Activated T-helper 2 cell treated with anti-CD3 and anti-CD28 coated beads, Interferon-gamma antibody, Interleukin-2, Interleukin-4, amounts not matched to agents 10 μg/mL and 5 μg/mL and 100 μg/mL, durations not matched to agents 14 hours and 24 hours and 36 hours (primary cell): ENCODE data around the gene MED12L. TPM values are rescaled to one million over a fixed set of nuclear protein-coding genes. Genes with fewer than 3 reads are reported as not detected.

ENCODE experiments used
- DNase-seq: peaks from one replicate; pipeline ENCODE4 v3.0.0; 2021; ENCODE audit warnings: low spot score
- H3K27ac Mint-ChIP-seq: one replicate; pipeline ENCODE4 v1.8.0; 2021; ENCODE audit warnings: mixed read lengths
- H3K27me3 Mint-ChIP-seq: one replicate; pipeline ENCODE4 v1.8.0; 2021; ENCODE audit warnings: low read depth, mixed read lengths
- H3K36me3 Mint-ChIP-seq: one replicate; pipeline ENCODE4 v1.8.0; 2021; ENCODE audit warnings: low read depth, mixed read lengths
- H3K4me1 Mint-ChIP-seq: one replicate; pipeline ENCODE4 v1.8.0; 2021; ENCODE audit warnings: low read depth, mixed read lengths
- H3K4me3 Mint-ChIP-seq: one replicate; pipeline ENCODE4 v1.8.0; 2021; ENCODE audit warnings: low read depth, mild to moderate bottlenecking, moderate library complexity, mixed read lengths
- H3K9me3 Mint-ChIP-seq: one replicate; pipeline ENCODE4 v1.8.0; 2021; ENCODE audit warnings: mixed read lengths
- intact Hi-C: fragments of 100-400 bp; cut with micrococcal nuclease; formaldehyde crosslinking; loops from one replicate; pipeline ENCODE4 v1.15.1; 2023
- total RNA-seq: library from RNA; stranded (reverse); gene quantifications from 2 replicates; pipeline ENCODE4 v1.2.3, GENCODE V29; 2022

MED12L gene
- total RNA-seq, 1 donor from 2014 or later, result 8.7 TPM

DNA sequence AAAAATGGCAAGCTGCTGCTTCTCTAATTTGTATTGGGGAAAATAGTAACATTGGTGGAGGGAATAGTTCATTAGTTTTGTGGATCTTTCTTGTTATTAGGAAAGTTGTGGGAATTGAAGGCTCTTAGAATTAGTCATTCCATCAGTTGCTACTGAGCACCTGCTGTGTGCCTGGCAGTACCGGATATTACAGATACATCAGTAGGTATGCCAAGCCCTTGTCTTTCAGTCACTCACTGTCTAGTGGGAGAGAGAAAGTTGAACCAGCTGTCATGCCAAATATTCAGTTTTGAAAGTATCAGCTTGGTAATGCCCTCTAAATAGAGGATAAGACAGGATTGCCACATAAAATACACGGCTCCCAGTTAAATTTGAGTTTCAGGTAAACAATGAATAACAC is 342.9 kb downstream of the MED12L start:
- intact Hi-C loops, result loop anchor here (10.0 kb wide), 1 partner anchor 134 kb away; no protein-coding TSS in a partner anchor
- Mint-ChIP-seq H3K4me3 (no peak overlapping the region), H3K9me3 (no peaks in the 10 kb centered on the region), H3K27ac (no peak overlapping the region), H3K36me3 (no peaks in the 10 kb centered on the region), H3K4me1 (peaks cover 3% of the 10 kb centered on the region), H3K27me3 (no peaks in the 10 kb centered on the region)
- no peak for DNase-seq

GRCh38 chr3:151430821-151431484 is 345.5 kb downstream of the MED12L start:
- H3K4me3 Mint-ChIP-seq, result no peak overlapping the region
- H3K36me3 Mint-ChIP-seq, result no peaks in the 10 kb centered on the region
- H3K9me3 Mint-ChIP-seq, result no peaks in the 10 kb centered on the region
- H3K27ac Mint-ChIP-seq, result no peak overlapping the region
- intact Hi-C loops, result no loop called here
- peaks cover 3% of the 10 kb centered on the region for H3K4me1 Mint-ChIP-seq
- no peaks in the 10 kb centered on the region for H3K27me3 Mint-ChIP-seq
- DNase-seq, result no peak

DNA sequence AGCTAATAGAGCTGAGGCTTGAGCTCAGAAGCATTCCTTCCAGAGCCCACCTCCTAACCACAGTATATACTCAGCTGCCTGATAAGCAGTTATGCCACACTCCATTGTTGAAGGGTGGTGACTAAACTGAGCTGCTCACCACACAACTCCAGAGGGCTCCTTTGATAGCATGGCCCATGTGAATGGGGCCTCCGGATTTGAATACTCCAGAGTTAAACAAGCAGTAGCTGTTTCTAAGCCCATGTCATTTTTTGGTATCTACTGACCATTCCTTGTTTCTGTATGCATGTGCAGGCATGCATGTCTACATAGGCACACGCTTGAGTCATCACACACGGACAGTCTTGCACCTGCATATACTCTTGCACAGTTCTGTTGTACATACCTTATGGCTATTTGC is 346.5 kb downstream of the MED12L start:
- no peak for DNase-seq
- intact Hi-C loops, result no loop called here
- no peaks in the 10 kb centered on the region for H3K27me3 Mint-ChIP-seq

GRCh38 chr3:151432616-151433372 is 347.3 kb downstream of the MED12L start:
- no peaks in the 10 kb centered on the region for H3K36me3 Mint-ChIP-seq
- no peaks in the 10 kb centered on the region for H3K27me3 Mint-ChIP-seq
- intact Hi-C loops, result no loop called here
- no peaks in the 10 kb centered on the region for H3K9me3 Mint-ChIP-seq
- no peak overlapping the region for H3K4me3 Mint-ChIP-seq
- no peak overlapping the region for H3K27ac Mint-ChIP-seq
- no peak for DNase-seq
- H3K4me1 Mint-ChIP-seq, result peaks cover 3% of the 10 kb centered on the region

More for the DNA sequence above, 346.5 kb downstream of the MED12L start:
- H3K36me3 Mint-ChIP-seq, result no peaks in the 10 kb centered on the region
- H3K27ac Mint-ChIP-seq, result no peak overlapping the region
- H3K9me3 Mint-ChIP-seq, result no peaks in the 10 kb centered on the region
- H3K4me1 Mint-ChIP-seq, result peaks cover 3% of the 10 kb centered on the region
- no peak overlapping the region for H3K4me3 Mint-ChIP-seq

DNA sequence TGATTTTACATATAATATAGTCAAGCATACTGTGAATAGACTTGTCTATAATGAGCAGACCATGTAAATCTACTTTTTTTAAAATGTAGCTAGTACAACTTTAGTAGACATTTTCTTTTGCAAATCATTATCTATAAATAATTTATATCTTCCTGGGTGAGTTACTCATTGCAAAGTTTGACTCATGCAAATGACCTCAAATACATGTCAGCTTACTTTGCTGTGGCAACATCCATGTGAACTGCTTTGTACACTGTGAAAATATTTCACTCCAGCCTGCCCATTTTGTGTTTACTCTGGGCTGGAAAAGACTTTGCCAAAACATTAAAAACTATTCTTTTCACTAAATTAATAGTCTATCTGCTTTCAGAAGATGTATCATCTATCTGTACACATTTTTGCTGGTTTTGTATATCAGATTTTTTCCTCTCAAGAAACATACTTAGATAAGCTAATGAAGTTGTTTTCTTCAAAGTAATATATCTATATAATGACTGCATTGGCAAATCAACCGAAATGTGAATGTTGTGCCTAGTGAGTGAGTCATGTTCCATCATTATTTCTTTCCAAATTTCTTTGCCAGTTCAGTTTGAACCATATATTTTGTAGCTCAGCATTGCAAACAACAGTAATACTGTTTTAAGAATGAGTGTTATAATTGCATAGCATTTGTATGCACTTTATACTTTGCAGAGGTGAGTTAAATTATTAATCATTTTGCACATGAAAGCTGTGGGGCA is 348.9 kb downstream of the MED12L start:
- H3K9me3 Mint-ChIP-seq, result no peaks in the 10 kb centered on the region
- no peaks in the 10 kb centered on the region for H3K36me3 Mint-ChIP-seq
- H3K4me1 Mint-ChIP-seq, result peaks cover 3% of the 10 kb centered on the region
- intact Hi-C loops, result no loop called here
- DNase-seq, result no peak
- no peaks in the 10 kb centered on the region for H3K27me3 Mint-ChIP-seq
- H3K4me3 Mint-ChIP-seq, result no peak overlapping the region
- no peak overlapping the region for H3K27ac Mint-ChIP-seq

DNA sequence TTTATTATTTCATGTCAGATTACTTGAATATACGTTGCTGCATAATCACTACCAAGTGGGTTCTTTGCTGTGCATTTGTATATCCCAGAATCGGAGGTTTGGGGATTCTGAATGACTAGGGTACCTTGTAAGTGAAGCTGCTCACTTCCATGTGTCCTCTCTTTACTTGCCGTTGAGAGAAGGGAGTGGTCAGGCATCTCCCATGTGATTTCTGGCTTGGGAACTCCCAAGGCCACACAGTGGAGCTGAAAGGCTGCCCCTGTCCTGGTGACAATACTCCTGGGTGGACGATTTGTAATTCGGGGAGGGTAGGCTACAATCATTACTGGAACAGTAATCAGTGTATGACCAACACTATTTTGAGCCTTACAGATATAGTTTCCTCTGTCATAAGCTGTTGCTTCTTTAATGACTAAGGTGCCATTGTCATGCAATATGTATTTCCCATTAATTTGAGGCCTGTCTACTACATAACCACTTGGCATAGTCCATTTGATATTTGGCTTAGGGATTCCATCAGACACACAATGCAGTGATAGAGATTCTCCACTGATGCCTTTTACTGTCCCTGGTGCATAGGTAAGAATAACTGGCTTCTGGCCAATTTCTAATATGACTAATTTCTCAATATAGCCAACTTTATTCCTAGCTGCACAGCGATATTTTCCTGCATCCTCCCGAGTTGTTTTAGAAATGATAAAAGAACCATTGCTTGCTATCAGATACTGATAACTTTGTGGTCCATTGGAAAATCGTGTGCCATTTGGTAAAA is 351.4 kb downstream of the MED12L start:
- no peak for DNase-seq
- no peak overlapping the region for H3K4me3 Mint-ChIP-seq
- H3K36me3 Mint-ChIP-seq, result no peaks in the 10 kb centered on the region
- intact Hi-C loops, result no loop called here
- no peaks in the 10 kb centered on the region for H3K4me1 Mint-ChIP-seq
- H3K9me3 Mint-ChIP-seq, result no peaks in the 10 kb centered on the region
- no peak overlapping the region for H3K27ac Mint-ChIP-seq
- no peaks in the 10 kb centered on the region for H3K27me3 Mint-ChIP-seq

GRCh38 chr3:151437906-151438305 is 352.4 kb downstream of the MED12L start:
- H3K36me3 Mint-ChIP-seq, result no peaks in the 10 kb centered on the region
- H3K4me3 Mint-ChIP-seq, result no peak overlapping the region
- intact Hi-C loops, result no loop called here
- no peaks in the 10 kb centered on the region for H3K9me3 Mint-ChIP-seq
- no peaks in the 10 kb centered on the region for H3K4me1 Mint-ChIP-seq
- no peak for DNase-seq
- H3K27me3 Mint-ChIP-seq, result no peaks in the 10 kb centered on the region
- H3K27ac Mint-ChIP-seq, result no peak overlapping the region

DNA sequence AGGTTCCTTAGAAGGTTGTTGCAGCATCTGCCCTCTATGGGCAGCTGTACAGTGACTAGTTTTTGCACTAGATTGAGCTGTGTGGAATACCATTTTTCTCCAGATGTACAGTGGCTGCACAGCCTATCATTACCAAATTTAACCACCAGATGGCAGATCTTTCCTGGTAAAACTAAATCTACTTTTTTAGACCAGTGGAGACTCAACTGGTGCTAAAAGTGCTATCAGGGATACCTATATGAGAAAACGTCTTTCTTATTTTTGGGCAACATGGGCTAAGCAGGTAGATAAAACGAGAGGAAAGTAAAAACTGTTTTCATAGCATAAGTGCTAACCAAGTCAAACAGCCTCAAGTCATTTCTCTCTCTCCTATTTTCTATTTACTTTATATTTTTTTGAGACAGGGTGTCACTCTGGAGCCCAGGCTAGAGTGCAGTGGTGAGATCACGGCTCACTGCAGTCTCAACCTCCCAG is 354.2 kb downstream of the MED12L start:
- no peak overlapping the region for H3K4me3 Mint-ChIP-seq
- H3K9me3 Mint-ChIP-seq, result no peaks in the 10 kb centered on the region
- intact Hi-C loops, result no loop called here
- no peaks in the 10 kb centered on the region for H3K4me1 Mint-ChIP-seq
- no peak for DNase-seq
- no peak overlapping the region for H3K27ac Mint-ChIP-seq
- H3K36me3 Mint-ChIP-seq, result no peaks in the 10 kb centered on the region
- no peaks in the 10 kb centered on the region for H3K27me3 Mint-ChIP-seq

DNA sequence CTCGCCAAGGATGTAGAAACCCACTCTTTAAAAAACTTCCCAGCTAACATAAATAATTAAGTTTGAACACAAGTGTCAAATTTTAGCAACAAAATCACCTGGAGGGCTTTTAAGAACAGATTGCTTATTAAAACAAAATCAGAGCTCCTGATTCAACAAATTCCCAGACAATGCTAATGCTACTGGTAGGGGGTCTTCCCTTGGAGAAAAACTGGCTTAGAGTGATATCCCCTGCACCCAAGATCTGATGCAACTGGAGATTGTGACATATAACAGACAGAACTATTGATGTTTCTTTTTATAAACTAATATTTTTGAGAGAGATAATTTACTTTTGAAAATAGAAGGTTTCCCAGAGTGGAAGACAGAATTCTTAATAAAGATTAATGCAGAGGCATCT is 355.5 kb downstream of the MED12L start:
- intact Hi-C loops, result no loop called here
- Mint-ChIP-seq H3K27me3 (peaks cover 2% of the 10 kb centered on the region), H3K27ac (no peak overlapping the region), H3K4me1 (no peaks in the 10 kb centered on the region), H3K9me3 (no peaks in the 10 kb centered on the region), H3K4me3 (no peak overlapping the region), H3K36me3 (no peaks in the 10 kb centered on the region)
- no peak for DNase-seq

- peaks cover 3% of the 10 kb centered on the region for H3K27me3 Mint-ChIP-seq
- H3K36me3 Mint-ChIP-seq, result no peaks in the 10 kb centered on the region
- H3K27ac Mint-ChIP-seq, result no peak overlapping the region
- H3K4me1 Mint-ChIP-seq, result no peaks in the 10 kb centered on the region
- intact Hi-C loops, result no loop called here
- no peak overlapping the region for H3K4me3 Mint-ChIP-seq
- no peaks in the 10 kb centered on the region for H3K9me3 Mint-ChIP-seq
- DNase-seq, result no peak
These were observed 358.1 kb downstream of the MED12L start for GRCh38 chr3:151443583-151443982.

DNA sequence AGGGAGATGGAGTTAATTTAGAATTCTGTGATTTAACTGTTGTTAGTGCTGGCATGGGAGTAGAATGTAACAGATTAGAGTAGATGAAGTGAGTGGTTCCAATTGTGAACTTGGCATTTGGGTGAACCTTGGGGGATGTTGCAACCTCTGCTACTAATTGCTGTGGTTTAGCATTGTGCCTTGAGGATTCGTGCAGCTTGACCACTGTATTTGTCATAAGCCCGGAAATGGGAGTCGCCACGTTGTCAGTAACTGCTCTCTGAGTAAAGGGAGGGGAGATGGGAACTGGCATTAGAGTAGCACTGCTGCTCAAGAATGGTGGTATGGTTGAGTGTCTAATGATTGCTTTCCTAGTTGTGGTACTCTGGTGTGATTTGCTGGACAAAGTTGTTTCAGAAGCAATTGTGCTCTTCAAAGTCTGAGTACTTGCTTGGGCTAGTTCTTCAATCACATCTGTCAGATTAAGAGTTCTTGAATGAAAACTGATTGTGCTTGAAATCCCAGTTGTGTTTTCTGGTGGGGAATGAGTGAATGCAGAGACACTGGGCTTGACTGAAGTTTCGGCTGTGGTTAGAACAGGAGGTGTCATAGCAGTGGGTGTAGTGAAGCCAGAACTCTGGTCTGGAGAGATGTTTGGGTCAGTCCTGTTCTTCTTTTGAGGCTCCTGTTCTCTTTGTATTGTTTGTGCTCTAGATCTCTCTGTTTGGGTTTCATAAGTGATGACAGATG is 360.0 kb downstream of the MED12L start:
- no peak overlapping the region for H3K27ac Mint-ChIP-seq
- H3K4me3 Mint-ChIP-seq, result no peak overlapping the region
- H3K36me3 Mint-ChIP-seq, result no peaks in the 10 kb centered on the region
- no peak for DNase-seq
- peaks cover 3% of the 10 kb centered on the region for H3K27me3 Mint-ChIP-seq
- intact Hi-C loops, result no loop called here
- H3K4me1 Mint-ChIP-seq, result no peaks in the 10 kb centered on the region
- no peaks in the 10 kb centered on the region for H3K9me3 Mint-ChIP-seq

- intact Hi-C loops, result no loop called here
- Mint-ChIP-seq H3K4me3 (no peak overlapping the region), H3K27ac (no peak overlapping the region), H3K4me1 (no peaks in the 10 kb centered on the region), H3K9me3 (no peaks in the 10 kb centered on the region), H3K36me3 (no peaks in the 10 kb centered on the region), H3K27me3 (peaks cover 3% of the 10 kb centered on the region)
- DNase-seq, result no peak
These were observed 360.5 kb downstream of the MED12L start for GRCh38 chr3:151446002-151446340.
